Gastroesophageal sphincter (tissue), 4 donors: ENCODE measurements around the gene PHF21B. TPM values are rescaled to one million over a fixed set of nuclear protein-coding genes. Genes with fewer than 3 reads are reported as not detected.

Experiments
- ATAC-seq: fragments of 150-250 bp; one replicate; pipeline ENCODE4 v1.9.1; 2016; ENCODE audit warnings: mild to moderate bottlenecking, moderate library complexity
- H3K27ac ChIP-seq, 4 donors: fragments of 200-600 bp; sonication (generic) in 3 of 4; 1 replicate in 3 of 4; 2 replicates in 1 of 4; pipeline ENCODE4 v1.5.1; 2016 to 2019
- H3K27me3 ChIP-seq: fragments of 200-600 bp; sonication (generic); one replicate; pipeline ENCODE4 v1.5.1; 2019
- H3K36me3 ChIP-seq, 2 donors: fragments of 200-600 bp; sonication (generic); one replicate each; pipeline ENCODE4 v1.5.1; 2019; ENCODE audit warnings: control low read depth in 1 of 2
- H3K4me1 ChIP-seq, 3 donors: fragments of 200-600 bp; sonication (generic); 1 replicate in 2 of 3; 2 replicates in 1 of 3; pipeline ENCODE4 v1.5.1; 2016 to 2019; ENCODE audit warnings: control low read depth in 2 of 3
- H3K4me3 ChIP-seq, 2 donors: fragments of 200-600 bp; sonication (generic); one replicate each; pipeline ENCODE4 v1.5.1; 2019; ENCODE audit warnings: mild to moderate bottlenecking in 1 of 2, moderate library complexity in 1 of 2
- H3K9me3 ChIP-seq, 3 donors: fragments of 200-600 bp; sonication (generic); one replicate each; pipeline ENCODE4 v1.5.1; 2017 to 2019; ENCODE audit warnings: control low read depth in 2 of 3
- CTCF ChIP-seq, 4 experiments: fragments of 200-600 bp in 2 of 4; fragments of 450-650 bp in 2 of 4; sonication (generic) in 1 of 4; IDR thresholded peaks; one replicate each; pipeline ENCODE4 v1.5.1; 2017 to 2019; ENCODE audit warnings: antibody characterized with exemption in 4 of 4, mild to moderate bottlenecking in 2 of 4, moderate library complexity in 2 of 4
- EP300 ChIP-seq: sonication (generic); formaldehyde crosslinking; IDR thresholded peaks from one replicate; pipeline ENCODE4 v1.6.1; 2017; ENCODE audit warnings: antibody characterized with exemption, mild to moderate bottlenecking
- POLR2A ChIP-seq, 2 donors: fragments of 450-650 bp; IDR thresholded peaks; one replicate each; pipeline ENCODE4 v1.6.1; 2017; ENCODE audit warnings: antibody characterized with exemption in 2 of 2, mild to moderate bottlenecking in 2 of 2, moderate library complexity in 1 of 2
- POLR2AphosphoS5 ChIP-seq: sonication (generic); formaldehyde crosslinking; IDR thresholded peaks from one replicate; pipeline ENCODE4 v1.6.1; 2017; ENCODE audit warnings: antibody characterized with exemption
- WGBS, 2 donors: methylation state at CpG; one replicate each; pipeline ENCODE4 v1.1.5; 2018; ENCODE audit warnings: low coverage in 1 of 2; 5-methylcytosine and 5-hydroxymethylcytosine counted together
- total RNA-seq, 4 donors: library from RNA; depleted of rRNA; stranded (reverse); fragments of >200 nt; gene quantifications; one replicate each; pipeline ENCODE4 v1.1.0, GENCODE V29; 2016

Gene PHF21B
- total RNA-seq, 4 donors from 2014 or later = 0.31 to 5.1 (median 1.4) TPM

GRCh38 chr22:44998296-44998695, 11.5 kb downstream of the PHF21B start:
- no peak for ATAC-seq
- no peak overlapping the region for H3K27ac ChIP-seq
- no peak overlapping the region for H3K4me3 ChIP-seq
- TF ChIP-seq POLR2A (IDR thresholded peaks at IDR 0.05) (no peak), EP300 (no peak), POLR2AphosphoS5 (no peak), CTCF (IDR thresholded peaks at IDR 0.05) (no peak)
- H3K27me3 ChIP-seq = peaks cover 37% of the 10 kb centered on the region
- no peaks in the 10 kb centered on the region for H3K36me3 ChIP-seq
- H3K4me1 ChIP-seq = no peaks in the 10 kb centered on the region
- H3K9me3 ChIP-seq = no peaks in the 10 kb centered on the region
- 80 to 88% methylated on average over 8 to 9 of the region's 11 CpGs for WGBS, 2 donors

GRCh38 chr22:44997060-44997459, 12.7 kb downstream of the PHF21B start:
- Histone ChIP-seq H3K4me3 (no peak overlapping the region), H3K9me3 (no peaks in the 10 kb centered on the region), H3K27ac (no peak overlapping the region), H3K4me1 (no peaks in the 10 kb centered on the region), H3K36me3 (no peaks in the 10 kb centered on the region), H3K27me3 (peaks cover 30% of the 10 kb centered on the region)
- 82 to 87% methylated on average over 4 to 5 of the region's 9 CpGs for WGBS, 2 donors
- TF ChIP-seq EP300 (no peak), POLR2AphosphoS5 (no peak), CTCF (IDR thresholded peaks at IDR 0.05) (no peak), POLR2A (IDR thresholded peaks at IDR 0.05) (no peak)
- ATAC-seq = no peak

GRCh38 chr22:44996648-44997047, 13.2 kb downstream of the PHF21B start:
- no peak overlapping the region for H3K4me3 ChIP-seq
- 88 to 93% methylated on average over 7 to 14 of the region's 16 CpGs for WGBS, 2 donors
- no peaks in the 10 kb centered on the region for H3K36me3 ChIP-seq
- peaks cover 29% of the 10 kb centered on the region for H3K27me3 ChIP-seq
- no peaks in the 10 kb centered on the region for H3K4me1 ChIP-seq
- H3K9me3 ChIP-seq = no peaks in the 10 kb centered on the region
- no peak for TF ChIP-seq EP300
- no peak for TF ChIP-seq POLR2AphosphoS5
- no peak for TF ChIP-seq POLR2A (IDR thresholded peaks at IDR 0.05)
- TF ChIP-seq CTCF (IDR thresholded peaks at IDR 0.05) = no peak
- ATAC-seq = no peak
- no peak overlapping the region for H3K27ac ChIP-seq

GRCh38 chr22:44996120-44996519, 13.7 kb downstream of the PHF21B start:
- Histone ChIP-seq H3K9me3 (no peaks in the 10 kb centered on the region), H3K4me1 (no peaks in the 10 kb centered on the region), H3K27ac (no peak overlapping the region), H3K36me3 (no peaks in the 10 kb centered on the region), H3K27me3 (peaks cover 24% of the 10 kb centered on the region), H3K4me3 (no peak overlapping the region)
- ATAC-seq = no peak
- WGBS, 2 donors = 90 to 100% methylated on average over 1 to 4 of the region's 9 CpGs
- no peak for TF ChIP-seq POLR2A (IDR thresholded peaks at IDR 0.05)
- no peak for TF ChIP-seq CTCF (IDR thresholded peaks at IDR 0.05)
- no peak for TF ChIP-seq POLR2AphosphoS5
- no peak for TF ChIP-seq EP300

DNA sequence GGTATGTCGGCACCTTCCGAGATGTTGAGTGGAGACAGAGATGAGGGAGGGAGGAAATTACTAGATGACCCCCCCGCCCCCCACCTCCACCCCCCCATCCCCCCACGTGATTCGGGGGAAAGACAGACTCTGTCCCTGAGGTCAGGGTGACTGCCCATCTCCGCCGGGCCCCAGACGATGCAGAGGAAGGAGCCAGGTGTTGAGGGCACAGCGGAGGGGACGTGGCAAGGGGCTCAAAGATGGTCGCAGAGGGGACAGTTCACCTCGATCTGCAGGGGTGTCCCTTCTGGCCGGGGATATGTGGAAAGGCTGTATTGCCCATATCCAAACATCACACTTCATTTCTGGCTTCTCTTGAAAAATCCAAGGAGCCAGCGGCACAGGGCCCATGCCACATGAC, 14.1 kb downstream of the PHF21B start:
- Histone ChIP-seq H3K27ac (no peak overlapping the region), H3K27me3 (peaks cover 20% of the 10 kb centered on the region), H3K4me3 (no peak overlapping the region), H3K4me1 (no peaks in the 10 kb centered on the region), H3K9me3 (no peaks in the 10 kb centered on the region), H3K36me3 (no peaks in the 10 kb centered on the region)
- TF ChIP-seq CTCF (IDR thresholded peaks at IDR 0.05) (no peak), POLR2A (IDR thresholded peaks at IDR 0.05) (no peak), EP300 (no peak), POLR2AphosphoS5 (no peak)
- WGBS, 2 donors = 59 to 93% methylated on average over 3 to 5 of the region's 14 CpGs
- no peak for ATAC-seq
